Epidermal melanocyte (primary cell): ENCODE data around the gene MPP4.
A peak's percentile ranks its signal among the peaks of the same experiment; 100 is the strongest.
"Not testable (repeated sequence)": the region's sequence is repeated elsewhere in the genome, so short reads cannot be mapped to it uniquely, and the experiment has no call there.

Experiments used
- DNase-seq: peaks from one replicate; pipeline ENCODE4 v3.0.0; 2011; ENCODE audit warnings: low spot score; ENCODE audit not compliant: insufficient read length

Gene MPP4

DNA sequence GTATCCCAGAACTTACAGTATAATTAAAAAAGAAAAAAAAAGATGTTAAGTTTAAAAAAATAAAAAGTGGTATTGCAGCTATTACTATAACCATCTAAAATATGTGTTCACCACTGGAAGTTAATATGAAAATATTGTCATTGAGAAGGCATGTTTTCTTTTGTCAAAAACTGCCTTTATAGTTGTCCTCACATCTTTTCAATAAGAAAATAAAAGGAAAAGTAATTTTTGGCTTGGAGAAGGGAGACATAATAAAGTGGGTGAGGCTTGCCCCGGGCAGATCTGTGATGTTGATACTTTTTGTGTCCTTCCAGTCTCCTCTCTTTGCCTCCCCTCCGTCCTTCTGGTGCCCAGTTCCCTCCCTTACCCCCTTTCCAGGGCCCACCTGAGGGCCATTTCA, 24.9 kb downstream of the MPP4 start:
- no peak for DNase-seq

DNA sequence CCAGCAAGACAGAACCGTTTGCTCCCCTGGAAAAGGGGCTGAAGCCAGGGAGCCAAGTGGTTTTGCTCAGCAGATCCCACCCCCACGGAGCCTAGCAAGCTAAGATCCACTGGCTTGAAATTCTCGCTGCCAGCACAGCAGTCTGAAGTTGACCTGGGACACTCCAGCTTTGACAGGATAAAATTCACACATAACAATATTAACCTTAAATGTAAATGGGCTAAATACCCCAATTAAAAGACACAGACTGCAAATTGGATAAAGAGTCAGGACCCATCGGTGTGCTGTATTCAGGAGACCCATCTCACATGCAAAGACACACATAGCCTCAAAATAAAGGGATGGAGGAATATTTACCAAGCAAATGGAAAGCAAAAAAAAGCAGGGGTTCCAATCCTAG, 27.2 kb downstream of the MPP4 start:
- DNase-seq = not testable (repeated sequence)

DNA sequence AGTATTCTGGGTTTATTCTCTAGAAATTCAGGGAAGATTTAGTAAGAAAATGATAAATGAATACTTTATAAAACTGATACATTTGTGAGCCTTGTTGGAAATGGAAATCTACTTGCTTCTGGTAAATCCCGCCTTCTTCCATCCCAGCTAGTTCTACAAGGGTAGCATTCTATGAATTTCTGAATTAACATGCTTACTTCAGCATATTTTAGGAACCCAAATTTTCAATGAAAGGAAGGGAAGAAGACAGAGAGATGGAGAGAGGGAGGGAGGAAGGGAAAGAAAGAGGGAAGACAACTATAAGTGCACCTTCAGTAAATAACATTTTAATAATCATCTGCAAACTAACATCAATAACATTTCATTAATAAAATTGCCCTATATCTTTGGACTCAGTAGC, 28.6 kb downstream of the MPP4 start:
- no peak for DNase-seq

GRCh38 chr2:201668402-201668910, 30.0 kb downstream of the MPP4 start:
- DNase-seq = no peak

- DNase-seq = no peak
Observed at GRCh38 chr2:201664334-201664733, 34.1 kb downstream of the MPP4 start.

GRCh38 chr2:201661366-201661765, 37.1 kb downstream of the MPP4 start:
- no peak for DNase-seq

DNA sequence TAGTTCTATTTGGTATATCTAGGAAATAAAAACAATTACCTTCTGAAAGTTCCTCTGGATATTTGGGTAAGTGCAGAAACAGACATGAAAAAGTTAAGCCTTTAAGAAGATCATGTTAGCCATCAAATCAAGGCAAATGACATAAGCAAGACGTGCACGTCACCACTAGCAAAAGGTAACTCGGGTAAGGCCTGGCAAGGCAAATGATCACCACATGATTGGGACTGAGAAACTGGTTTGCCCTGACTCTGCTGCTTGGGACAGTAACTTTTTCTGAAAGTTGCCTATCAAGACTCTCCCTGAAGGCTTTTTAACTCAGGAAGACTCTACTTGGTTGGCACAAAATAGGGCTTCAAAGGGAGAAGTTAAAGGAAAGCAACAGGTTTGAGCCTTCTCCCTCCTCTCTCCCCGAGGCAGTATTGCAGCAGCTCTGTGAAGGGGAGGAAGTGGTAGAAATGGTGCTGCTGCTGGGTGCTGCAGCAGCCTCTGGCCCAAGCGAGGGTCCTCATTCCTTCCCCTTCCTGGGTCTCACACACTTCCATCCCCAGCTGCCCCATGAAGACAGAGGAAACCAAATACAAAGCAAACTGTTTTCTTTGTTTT, 38.0 kb downstream of the MPP4 start:
- DNase-seq = no peak

GRCh38 chr2:201656740-201657139, 41.7 kb downstream of the MPP4 start:
- no peak for DNase-seq

DNA sequence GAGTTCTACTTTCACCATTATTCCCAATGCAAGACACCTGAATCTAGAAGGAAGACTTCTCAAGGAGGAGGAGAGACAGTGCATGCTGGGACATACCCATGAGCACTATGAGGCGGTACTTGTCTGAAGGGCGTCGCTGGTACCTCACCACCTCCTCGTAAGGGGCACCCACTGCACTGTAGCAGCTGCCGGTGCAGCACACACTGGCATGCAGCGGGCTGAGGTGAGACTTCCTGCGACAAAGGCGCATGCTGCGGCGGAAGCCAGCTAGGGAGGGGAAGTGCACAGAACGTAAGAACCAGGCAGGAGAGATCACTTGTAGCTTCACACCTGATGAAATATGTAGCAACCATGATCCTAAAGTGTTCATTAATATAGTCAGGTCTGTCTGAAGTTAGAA, 42.3 kb downstream of the MPP4 start:
- DNase-seq = no peak

GRCh38 chr2:201654616-201655384, 43.6 kb downstream of the MPP4 start:
- DNase-seq = no peak

- DNase-seq = no peak
Observed at GRCh38 chr2:201653221-201653620, 45.2 kb downstream of the MPP4 start.

GRCh38 chr2:201649442-201649841, 49.0 kb downstream of the MPP4 start:
- DNase-seq = no peak

DNA sequence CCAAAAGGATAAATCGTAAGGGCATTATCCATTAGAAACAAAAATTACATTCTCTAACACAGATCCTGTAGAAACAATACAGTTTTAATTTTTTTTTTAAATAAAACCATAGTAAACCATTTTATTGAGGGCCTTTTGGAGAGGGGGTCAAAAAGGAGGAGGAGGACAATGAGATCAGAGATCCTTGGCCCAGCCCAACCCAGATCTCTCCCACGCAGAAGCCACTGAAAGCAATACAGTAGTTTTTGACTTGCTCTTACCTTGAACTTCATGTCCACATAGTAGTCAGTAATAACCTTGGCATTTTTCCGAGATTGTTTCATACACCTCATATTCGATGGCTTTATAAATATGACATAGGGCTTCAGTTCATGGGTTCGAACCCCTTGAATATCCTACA, 51.0 kb downstream of the MPP4 start:
- no peak for DNase-seq

GRCh38 chr2:201644001-201644400, 54.4 kb downstream of the MPP4 start:
- DNase-seq = no peak

DNA sequence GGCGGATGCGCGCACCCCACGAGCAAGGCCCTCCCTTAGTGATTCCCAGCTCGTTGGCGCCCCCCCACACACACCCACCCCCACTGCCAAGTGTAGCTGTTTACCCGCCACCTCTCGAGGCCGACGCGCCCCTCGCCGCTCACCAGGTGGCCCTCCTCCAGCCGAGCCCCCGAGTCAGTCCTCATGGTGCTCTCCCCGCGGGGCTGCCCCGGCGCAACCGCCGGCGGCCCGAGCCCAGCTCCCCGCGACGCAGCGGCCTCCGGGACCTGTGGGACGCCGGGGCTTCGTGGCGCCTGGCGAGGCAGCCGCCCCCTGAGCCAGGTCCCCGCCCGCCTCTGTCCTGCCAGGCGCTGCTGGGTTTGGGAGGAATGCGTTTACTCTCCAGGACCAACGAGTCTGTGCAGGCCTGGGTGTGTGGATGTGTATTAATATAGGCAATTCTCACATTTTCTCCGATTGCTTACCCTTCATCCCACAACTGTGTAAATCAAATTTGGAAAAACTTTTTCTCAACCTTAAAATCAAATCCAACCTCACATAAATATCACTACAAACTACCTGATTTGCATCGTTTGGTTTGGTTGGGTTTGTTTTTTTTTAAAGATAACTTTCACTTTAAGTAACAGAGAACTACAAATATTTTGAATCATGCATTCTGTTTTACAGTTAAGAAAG, 55.1 kb downstream of the MPP4 start, which contains the start of gene TMEM237:
TSS of gene TMEM237 (minus strand) at position 288 of the 675 bp plus-strand sequence. CDS start at position 185, 103 bp downstream.
- no peak for DNase-seq

DNA sequence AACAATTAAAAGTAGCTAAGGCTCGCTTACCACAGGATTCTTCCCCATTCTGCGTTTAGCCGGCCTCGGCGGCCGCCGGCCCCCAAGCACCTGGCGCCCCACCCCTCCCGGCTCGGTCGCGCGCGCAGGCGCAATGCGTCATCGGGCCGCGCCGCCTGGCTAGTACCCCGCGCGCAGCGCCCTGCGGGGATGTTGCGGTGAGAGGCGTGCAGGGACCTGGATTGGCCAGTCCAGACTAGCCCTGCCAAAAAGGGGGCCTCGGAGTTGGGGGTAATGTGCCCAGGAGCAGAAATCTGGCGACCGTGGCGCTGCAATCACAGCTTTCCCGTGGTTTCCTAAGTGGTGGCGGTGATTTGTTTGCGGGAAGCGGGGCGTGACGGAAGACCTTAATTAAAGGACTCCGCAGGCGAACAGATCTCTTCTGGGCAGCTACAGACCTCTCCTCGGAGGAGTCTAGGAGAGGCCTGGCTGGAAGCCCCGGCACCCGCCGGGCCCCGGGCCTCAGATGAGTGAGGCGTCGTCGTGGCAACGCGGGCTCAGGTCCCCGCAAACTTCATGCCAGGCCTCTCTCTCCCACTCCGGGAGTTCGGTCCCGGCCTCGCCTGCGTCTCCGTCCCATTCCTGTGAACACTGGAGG, 55.7 kb downstream of the MPP4 start:
- DNase-seq = peak; percentile 50

- DNase-seq = peak; percentile 41
Observed at GRCh38 chr2:201642086-201642578, 56.3 kb downstream of the MPP4 start.

DNA sequence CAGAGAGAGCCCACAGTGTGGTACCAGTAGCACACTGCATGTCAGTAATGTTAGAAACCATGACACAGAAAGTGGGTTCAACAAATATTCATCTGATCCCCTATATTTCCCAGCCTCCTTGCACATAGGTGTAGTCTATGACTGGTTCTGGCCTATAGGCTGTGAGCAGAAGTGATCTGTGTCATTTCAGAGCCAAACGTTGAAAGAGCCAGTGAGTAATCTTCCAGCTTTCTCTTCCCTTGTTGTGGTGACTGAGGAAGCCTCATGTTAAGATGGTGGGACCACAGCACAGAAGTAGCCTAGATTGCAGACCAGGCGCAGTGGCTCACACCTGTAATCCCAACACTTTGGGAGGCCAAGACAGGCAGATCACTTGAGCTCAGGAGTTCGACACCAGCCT, 59.2 kb downstream of the MPP4 start:
- no peak for DNase-seq

GRCh38 chr2:201638326-201638725, 60.1 kb downstream of the MPP4 start:
- no peak for DNase-seq

DNA sequence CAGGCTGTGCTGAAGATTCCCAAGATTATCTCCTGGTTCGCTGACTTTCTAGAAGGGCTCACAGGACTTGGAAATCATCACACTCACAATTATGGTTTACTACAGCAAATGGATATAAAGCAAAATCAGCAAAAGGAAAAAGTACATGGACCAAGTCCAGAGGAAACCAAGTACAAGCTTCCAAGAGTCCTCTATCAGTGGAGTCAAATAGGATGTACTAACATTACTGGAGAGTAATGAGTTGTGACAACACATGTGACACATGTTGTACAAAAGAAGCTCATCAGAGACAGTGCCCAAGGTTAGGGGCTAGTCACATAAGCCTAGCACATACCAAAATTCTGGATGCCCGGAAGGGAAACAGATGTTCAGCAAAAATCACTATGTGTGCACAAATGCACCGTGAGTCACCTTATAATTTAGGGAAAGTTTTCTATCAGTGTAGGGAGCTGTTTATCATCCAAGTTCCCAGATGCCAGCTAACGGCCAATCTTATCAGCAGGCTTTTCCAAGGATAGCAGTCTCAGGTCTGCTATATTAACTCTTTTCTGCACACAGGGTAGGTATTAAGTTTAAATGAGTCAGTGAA, 64.7 kb downstream of the MPP4 start:
- DNase-seq = no peak

DNA sequence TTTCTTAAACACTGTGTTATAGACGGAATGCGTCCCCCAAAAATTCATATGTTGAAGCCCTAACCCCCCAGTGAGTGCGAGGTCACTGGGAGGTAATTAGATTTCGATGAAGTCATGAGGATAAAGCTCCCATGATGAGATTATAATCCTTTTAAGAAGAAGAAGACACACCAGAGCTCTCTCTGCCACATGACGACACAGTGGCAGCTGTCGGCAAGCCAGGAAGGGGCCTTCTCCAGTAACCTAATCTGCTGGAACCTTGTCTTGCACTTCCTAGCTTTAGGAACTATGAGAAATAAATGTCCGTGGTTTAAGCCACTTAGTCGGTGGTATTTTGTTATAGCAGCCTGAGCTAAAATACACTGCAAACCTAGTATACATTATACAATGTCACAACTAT, 67.4 kb downstream of the MPP4 start:
- no peak for DNase-seq
